ENCODE results near the gene MT1M.
"Not testable (repeated sequence)": the region's sequence is repeated elsewhere in the genome, so short reads cannot be mapped to it uniquely, and the experiment has no call there.

MT1M gene

DNA sequence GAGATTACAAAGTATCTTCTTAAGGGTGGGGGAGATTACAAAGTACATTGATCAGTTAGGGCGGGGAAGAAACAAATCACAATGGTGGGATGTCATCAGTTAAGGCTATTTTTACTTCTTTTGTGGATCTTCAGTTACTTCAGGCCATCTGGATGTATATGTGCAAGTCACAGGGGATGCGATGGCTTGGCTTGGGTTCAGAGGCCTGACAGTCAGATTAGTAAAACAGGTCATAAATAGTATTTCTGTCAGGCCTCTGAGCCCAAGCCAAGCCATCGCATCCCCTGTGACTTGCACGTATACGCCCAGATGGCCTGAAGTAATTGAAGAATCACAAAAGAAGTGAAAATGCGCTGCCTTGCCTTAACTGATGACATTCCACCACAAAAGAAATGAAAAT lies 42.1 kb downstream of the MT1M start:
- not testable (repeated sequence) for DNase-seq (ENCODE audit: low read depth)

DNA sequence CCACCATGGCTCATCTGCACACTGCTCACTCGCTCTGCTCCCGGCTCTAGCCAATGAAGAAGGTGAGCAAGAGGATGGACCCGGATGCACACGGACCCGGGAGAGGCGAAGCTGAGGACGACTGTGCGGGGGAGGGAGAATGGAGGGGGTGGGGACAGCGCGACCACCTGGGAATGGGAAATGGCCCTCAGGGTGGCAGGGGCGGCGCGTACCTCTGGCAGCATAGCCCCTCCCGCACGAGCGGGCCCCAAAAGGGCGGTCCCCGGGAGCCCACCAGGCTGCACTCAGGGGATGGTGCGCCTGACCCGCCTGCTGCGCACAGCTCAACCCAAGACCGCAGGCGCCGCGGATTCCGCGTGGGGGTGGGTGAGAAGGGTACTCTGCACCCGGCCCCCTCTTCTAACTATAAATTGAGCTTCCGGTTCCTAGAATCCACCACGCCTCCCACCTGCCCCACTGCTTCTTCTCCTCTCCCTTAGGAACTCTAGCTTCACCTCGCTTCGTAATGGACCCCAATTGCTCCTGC lies 43.3 kb downstream of the MT1M start:
- DNase-seq (ENCODE audit: low read depth) = no peak

DNA sequence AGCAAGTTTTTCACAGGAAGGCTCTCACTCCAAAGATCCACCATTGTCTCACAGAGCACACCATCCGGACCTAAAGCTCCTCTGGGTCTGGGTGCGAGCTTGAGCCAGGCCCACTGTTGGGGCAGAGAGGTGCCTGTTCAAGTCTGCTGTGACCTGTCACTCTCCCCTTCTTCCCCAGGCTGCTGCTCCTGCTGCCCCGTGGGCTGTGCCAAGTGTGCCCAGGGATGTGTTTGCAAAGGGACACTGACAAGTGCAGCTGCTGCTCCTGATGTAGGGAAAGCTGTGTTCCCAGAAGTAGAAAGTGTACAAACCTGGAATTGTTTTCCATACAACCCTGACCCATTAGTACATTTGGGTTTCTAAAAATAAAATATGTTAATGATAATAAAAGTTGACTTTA lies 45.0 kb downstream of the MT1M start:
- no peak for DNase-seq (ENCODE audit: low read depth)

DNA sequence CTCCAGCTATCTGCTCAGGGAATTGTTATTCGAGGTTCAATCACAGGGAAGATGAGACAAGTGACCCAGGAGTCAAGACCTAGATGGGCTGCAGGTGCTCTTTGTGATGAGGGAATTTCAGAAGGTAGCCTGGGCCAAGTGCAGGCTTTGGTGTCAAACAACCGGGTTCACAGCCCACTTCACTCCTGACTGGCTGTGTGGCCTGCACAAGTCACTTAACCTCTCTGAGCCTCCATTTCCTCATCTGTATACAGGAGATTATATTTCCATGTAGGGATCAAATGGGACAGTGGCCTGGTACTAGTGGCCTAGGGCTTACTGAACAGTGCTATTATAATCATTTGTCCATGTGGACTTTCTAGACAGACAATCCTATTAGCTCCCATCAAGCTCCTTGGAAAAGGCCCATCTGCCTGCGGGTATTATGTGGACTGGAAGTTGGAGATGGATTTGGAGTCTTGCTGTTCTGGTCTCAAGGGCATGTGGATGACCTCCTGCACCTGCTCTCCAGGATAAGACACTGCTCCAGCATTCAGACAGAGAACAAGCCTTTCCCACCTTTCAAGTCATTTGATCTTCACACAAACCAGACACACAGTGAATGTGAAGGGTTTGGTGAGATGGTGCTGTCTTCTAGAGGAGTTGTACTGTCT lies 46.7 kb downstream of the MT1M start:
- DNase-seq (ENCODE audit: low read depth) = no peak

DNA sequence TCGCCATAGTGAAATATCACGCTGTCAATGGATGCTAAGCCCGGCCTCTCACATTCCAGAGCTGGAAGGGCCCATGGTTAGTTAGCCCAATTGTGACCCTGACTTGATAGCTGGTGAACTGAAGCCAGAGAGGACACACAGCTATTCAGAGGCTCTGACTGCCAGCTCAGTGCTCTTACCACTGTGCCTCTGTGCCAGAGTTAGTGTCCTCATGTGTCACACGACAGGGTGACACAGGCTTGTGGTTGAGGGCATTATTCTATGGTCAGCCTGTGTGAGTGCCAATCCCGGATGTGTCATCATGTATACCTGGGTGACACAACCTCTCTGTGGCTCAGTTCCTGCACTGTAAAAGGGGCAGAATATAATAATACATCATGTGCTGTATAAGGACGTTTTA lies 47.4 kb downstream of the MT1M start:
- no peak for DNase-seq (ENCODE audit: low read depth)

DNA sequence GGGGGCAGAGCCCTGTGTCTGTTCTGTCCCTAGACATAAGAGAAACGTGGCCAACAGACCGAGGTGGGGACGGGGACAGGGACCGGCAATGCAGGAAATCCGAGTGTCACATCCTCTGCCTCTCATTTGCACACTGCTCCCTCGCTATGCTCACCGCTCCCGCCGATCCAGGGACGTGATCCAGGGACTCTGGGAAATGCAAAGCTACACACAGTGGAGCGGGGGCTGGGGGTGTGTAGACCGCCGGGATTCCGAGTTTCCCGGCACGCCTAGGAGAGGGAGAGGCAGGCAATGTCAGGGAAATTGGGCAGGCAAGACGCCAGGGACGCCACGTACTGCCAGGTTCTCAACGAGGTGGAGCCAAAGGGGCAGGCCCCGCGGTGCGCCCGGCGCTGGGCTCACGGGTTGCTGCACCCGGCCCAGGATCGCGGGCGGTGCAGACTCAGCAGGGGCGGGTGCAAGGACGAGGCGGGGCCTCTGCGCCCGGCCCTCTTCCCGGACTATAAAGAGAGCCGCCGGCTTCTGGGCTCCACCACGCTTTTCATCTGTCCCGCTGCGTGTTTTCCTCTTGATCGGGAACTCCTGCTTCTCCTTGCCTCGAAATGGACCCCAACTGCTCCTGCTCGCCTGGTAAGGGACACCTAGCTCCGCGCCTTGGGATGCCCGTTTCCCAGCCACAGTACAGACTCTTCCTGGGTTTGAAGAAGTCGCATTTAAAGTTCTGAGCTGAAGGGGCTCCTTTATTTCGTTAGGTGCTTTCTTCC lies 49.7 kb downstream of the MT1M start, which contains the start of gene MT1X:
TSS of gene MT1X (plus strand) at position 532 of the 764 bp plus-strand sequence. CDS start at position 603, 71 bp downstream.
- peak; percentile 91 for DNase-seq (ENCODE audit: low read depth)

DNA sequence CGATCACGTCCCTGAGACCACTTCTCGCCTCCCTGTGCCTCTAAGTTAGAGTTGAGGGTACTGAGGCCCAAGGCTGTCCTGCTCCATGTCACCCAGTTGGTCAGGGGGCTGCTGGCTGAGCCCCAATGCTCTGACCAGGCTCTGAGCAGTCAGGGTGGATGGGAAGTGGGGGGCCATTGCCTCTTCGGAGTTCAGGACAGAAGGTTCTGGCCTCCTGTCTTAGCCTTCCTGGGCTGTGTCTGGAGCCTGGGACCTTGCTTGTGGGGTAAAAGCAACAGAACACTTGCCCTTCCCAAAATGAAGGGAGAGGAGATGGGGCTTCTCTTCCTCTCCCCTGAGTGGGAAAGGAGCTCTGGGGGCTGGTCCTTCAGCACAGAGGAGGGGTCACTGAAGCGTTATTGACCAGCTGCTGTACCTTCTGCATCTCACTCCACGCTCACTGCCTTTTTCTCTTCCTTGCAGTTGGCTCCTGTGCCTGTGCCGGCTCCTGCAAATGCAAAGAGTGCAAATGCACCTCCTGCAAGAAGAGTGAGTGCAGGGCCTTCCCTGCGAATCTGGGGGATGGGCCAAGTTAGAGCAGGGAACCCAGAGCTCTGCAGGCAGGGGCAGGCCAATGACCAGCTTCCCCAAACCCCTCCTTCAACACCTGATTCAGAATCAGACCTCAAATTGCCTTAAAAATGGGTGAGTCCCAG lies 50.4 kb downstream of the MT1M start:
- no peak for DNase-seq (ENCODE audit: low read depth)
